Measurements from ENCODE around the gene SLC24A3. TPM values are rescaled to one million over a fixed set of nuclear protein-coding genes. Genes with fewer than 3 reads are reported as not detected.

Gene SLC24A3
- total and polyA plus RNA-seq, 12 donors: 0.21 to 2.6 (median 0.84) TPM

DNA sequence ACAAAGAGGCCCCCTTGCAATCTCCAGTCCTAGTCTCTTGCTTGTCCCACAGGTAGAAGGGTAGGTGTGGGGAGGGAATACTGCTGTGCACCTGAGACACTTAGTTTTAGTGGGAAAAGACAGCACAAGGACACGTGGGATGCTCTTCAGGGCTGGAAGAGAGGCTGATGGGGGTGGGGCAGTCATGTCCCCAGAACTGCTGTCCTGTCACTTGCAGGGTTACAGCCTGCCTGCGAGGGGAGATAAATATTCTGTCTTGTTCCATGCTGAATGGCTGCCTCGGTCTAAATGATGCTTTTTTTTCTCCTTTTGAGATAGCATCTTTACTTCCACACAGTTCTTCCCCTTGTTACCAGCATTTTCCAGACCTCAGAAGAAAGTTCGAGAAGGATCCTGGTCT, 106.2 kb downstream of the SLC24A3 start:
- H3K36me3 ChIP-seq: no peaks in the 10 kb centered on the region
- WGBS, 2 donors: 51 to 65% methylated on average over 4 of the region's 4 CpGs
- ATAC-seq (no peak), DNase-seq (no peak)
- no peaks in the 10 kb centered on the region for H3K9me3 ChIP-seq
- peaks cover 0 to 4% (median 0%) of the 10 kb centered on the region in 7 donors for H3K27me3 ChIP-seq
- TF ChIP-seq, protein P1, sequence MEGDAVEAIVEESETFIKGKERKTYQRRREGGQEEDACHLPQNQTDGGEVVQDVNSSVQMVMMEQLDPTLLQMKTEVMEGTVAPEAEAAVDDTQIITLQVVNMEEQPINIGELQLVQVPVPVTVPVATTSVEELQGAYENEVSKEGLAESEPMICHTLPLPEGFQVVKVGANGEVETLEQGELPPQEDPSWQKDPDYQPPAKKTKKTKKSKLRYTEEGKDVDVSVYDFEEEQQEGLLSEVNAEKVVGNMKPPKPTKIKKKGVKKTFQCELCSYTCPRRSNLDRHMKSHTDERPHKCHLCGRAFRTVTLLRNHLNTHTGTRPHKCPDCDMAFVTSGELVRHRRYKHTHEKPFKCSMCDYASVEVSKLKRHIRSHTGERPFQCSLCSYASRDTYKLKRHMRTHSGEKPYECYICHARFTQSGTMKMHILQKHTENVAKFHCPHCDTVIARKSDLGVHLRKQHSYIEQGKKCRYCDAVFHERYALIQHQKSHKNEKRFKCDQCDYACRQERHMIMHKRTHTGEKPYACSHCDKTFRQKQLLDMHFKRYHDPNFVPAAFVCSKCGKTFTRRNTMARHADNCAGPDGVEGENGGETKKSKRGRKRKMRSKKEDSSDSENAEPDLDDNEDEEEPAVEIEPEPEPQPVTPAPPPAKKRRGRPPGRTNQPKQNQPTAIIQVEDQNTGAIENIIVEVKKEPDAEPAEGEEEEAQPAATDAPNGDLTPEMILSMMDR (IDR thresholded peaks at IDR 0.05): no peak
- H3K4me1 ChIP-seq: peaks cover 0 to 13% (median 0%) of the 10 kb centered on the region in 9 donors
- intact Hi-C loops (cut with DNase I): loop anchor here in 1 of 10 donors (10.0 kb wide), 1 partner anchor 64 kb away; no protein-coding TSS in a partner anchor
- H3K27ac ChIP-seq: no peak overlapping the region
- no peak overlapping the region for H3K4me3 ChIP-seq

DNA sequence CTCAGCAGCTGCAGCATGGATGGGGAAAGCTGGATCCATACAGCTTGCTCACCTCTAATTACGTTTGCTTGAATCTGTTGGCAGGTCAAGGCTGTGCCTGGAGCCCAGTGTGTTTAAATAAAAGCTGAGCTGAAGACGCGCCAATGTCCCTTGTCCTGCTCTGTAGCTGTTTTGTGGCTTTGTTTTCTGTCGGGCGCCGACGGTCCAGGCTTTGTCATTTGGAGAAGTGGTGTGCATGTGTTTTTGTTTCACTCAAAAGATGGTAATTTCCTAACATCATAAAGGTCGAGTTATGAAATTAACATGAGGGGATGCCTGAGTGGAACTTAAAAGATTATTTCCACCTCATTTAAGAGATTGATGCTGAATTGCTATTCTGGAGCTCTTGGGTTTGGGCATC, 107.6 kb downstream of the SLC24A3 start:
- intact Hi-C loops (cut with DNase I): no loop called here
- DNase-seq: no peak
- peaks cover 0 to 4% (median 0%) of the 10 kb centered on the region in 7 donors for H3K27me3 ChIP-seq
- H3K27ac ChIP-seq: no peak overlapping the region
- peaks cover 0 to 13% (median 0%) of the 10 kb centered on the region in 9 donors for H3K4me1 ChIP-seq
- H3K4me3 ChIP-seq: no peak overlapping the region
- no peak for ATAC-seq
- H3K9me3 ChIP-seq: no peaks in the 10 kb centered on the region
- WGBS, 2 donors: 76 to 83% methylated on average over 8 of the region's 8 CpGs
- TF ChIP-seq, protein P1 (IDR thresholded peaks at IDR 0.05): no peak
- H3K36me3 ChIP-seq: no peaks in the 10 kb centered on the region

DNA sequence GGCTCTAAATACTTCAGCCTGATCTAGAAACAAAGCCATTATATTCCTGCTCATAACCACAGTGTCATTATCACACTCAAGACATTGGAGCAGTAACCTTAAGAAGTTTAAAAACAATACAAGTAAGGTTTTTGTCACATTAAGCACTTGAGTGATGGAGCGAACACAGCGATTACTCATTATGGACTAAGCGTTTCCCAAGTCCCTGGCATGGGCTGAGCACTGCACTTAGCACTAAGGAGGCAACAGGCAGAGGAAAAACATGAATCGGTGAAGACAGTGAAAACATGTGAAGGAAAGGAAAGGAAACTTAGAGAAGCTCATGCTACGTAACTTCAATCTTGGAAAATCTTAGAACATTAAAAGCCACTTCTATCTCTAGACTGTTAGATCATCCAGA, 108.7 kb downstream of the SLC24A3 start:
- Histone ChIP-seq H3K36me3 (no peaks in the 10 kb centered on the region), H3K27ac (no peak overlapping the region), H3K4me3 (no peak overlapping the region), H3K9me3 (no peaks in the 10 kb centered on the region), H3K27me3 (peaks cover 0 to 4% (median 0%) of the 10 kb centered on the region in 7 donors), H3K4me1 (peaks cover 0 to 13% (median 0%) of the 10 kb centered on the region in 9 donors)
- WGBS, 2 donors: 91 to 97% methylated on average over 5 of the region's 5 CpGs
- intact Hi-C loops (cut with DNase I): no loop called here
- DNase-seq: no peak
- TF ChIP-seq, protein P1 (IDR thresholded peaks at IDR 0.05): no peak
- no peak for ATAC-seq

DNA sequence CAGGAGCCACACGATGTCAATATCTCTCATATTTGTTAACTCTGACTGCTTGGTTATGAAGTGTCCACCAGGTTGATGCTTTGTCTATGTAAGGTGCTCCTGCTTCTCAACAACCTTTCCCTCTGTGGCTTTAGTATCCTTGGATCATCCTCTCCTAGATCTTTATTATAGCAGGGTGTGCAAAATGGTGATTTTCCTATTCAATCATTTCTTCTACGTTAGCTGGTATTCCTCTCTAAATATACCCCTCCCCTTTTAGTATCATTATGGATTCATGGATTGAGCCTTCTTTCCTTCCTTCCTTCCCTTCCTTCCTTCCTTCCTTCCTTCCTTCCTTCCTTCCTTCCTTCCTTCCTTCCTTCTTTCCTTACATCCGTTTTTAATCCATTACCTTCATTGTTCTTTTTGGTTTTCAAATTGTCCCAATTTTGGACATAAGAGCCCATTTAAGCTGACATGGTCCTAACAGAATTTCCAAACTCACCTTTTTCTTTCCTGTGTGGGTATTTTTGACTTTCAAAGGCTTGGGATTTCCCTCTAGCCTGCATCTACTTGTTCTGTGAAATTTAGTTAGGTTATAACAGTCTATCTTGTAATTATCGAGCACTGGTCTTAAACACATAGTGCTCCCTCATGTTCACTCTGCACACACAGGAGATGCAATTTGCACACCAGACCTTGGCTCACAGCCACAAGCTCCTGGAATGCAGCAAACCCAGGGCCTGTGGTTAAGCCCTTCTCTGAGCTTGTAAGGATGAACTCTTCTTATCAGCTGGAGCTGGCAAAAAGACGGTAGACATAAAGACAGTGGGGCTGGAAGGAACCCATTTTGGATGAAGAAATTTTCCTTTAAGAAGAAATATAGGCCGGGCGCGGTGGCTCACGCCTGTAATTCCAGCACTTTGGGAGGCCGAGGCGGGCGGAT, 109.9 kb downstream of the SLC24A3 start:
- intact Hi-C loops (cut with DNase I): no loop called here
- ATAC-seq (no peak), DNase-seq (no peak)
- no peaks in the 10 kb centered on the region for H3K9me3 ChIP-seq
- H3K27me3 ChIP-seq: peaks cover 0 to 4% (median 0%) of the 10 kb centered on the region in 7 donors
- no peak overlapping the region for H3K27ac ChIP-seq
- peaks cover 0 to 6% (median 0%) of the 10 kb centered on the region in 9 donors for H3K4me1 ChIP-seq
- H3K4me3 ChIP-seq: no peak overlapping the region
- 89 to 92% methylated on average over 9 to 11 of the region's 12 CpGs for WGBS, 2 donors
- H3K36me3 ChIP-seq: no peaks in the 10 kb centered on the region
- TF ChIP-seq, protein P1 (IDR thresholded peaks at IDR 0.05): no peak
